T-helper 2 cell treated with Interferon-gamma antibody and Interleukin-4, amounts not matched to agents 5 μg/mL and 100 μg/mL, for 36 hours (primary cell): Measurements from ENCODE around the gene KDM2A.
"Not testable (repeated sequence)": the region's sequence is repeated elsewhere in the genome, so short reads cannot be mapped to it uniquely, and the experiment has no call there.

ENCODE experiments used
- DNase-seq: peaks from one replicate; pipeline ENCODE4 v3.0.0; 2021; ENCODE audit warnings: low spot score
- H3K27ac Mint-ChIP-seq: one replicate; pipeline ENCODE4 v1.8.0; 2021; ENCODE audit warnings: mild to moderate bottlenecking, mixed read lengths
- H3K27me3 Mint-ChIP-seq: one replicate; pipeline ENCODE4 v1.8.0; 2021; ENCODE audit warnings: low read depth, mixed read lengths
- H3K36me3 Mint-ChIP-seq: one replicate; pipeline ENCODE4 v1.8.0; 2021; ENCODE audit warnings: low read depth, mixed read lengths
- H3K4me1 Mint-ChIP-seq: one replicate; pipeline ENCODE4 v1.8.0; 2021; ENCODE audit warnings: low read depth, mixed read lengths
- H3K4me3 Mint-ChIP-seq: one replicate; pipeline ENCODE4 v1.8.0; 2022; ENCODE audit warnings: mild to moderate bottlenecking, moderate library complexity, mixed read lengths
- H3K9me3 Mint-ChIP-seq: one replicate; pipeline ENCODE4 v1.8.0; 2021; ENCODE audit warnings: mixed read lengths

The KDM2A gene

GRCh38 chr11:67204822-67205221 is 85.8 kb downstream of the KDM2A start:
- H3K36me3 Mint-ChIP-seq = peaks cover 22% of the 10 kb centered on the region

GRCh38 chr11:67209222-67209621 is 90.2 kb downstream of the KDM2A start:
- not testable (repeated sequence) for H3K27ac Mint-ChIP-seq

More at GRCh38 chr11:67204822-67205221, 85.8 kb downstream of the KDM2A start:
- no peak overlapping the region for H3K4me3 Mint-ChIP-seq
- DNase-seq = no peak
- H3K27ac Mint-ChIP-seq = no peak overlapping the region
- H3K27me3 Mint-ChIP-seq = no peaks in the 10 kb centered on the region
- no peaks in the 10 kb centered on the region for H3K9me3 Mint-ChIP-seq
- no peaks in the 10 kb centered on the region for H3K4me1 Mint-ChIP-seq

DNA sequence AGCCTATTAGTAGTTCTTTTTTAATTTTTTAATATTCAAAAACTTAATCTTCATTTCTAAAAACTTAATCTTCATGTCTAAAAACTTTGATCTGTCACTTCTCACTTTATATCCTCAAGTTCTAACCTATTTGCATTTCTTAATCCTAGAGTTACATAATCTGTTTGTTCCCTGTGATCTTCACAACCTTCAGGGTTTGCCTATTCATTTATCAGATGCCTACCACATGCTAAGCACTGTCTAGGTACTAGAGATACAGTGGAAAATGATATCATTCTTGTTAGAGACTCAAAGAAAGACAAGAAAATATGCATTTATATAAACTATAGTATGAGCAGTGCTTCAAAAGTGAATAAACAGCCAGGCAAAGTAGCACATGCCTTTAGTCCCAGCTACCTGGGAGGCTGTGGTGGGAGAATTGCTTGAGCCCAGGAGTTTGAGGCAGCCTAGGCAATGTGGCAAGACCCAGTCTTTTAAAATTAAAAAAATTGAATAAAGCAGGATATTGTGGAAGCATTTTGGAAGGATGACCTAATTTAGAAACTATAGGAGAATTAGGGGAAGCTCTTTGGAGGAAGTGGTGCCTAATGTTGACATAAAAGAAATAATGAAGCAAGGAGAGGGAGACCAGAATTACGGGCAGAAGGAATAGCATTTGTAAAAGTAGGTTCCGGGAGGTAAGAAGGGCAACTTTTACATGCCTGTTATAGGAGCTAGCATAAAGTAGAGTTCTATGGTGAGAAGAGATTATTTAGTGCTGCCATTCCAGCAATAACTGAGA is 92.8 kb downstream of the KDM2A start:
- Mint-ChIP-seq H3K36me3 (peaks cover 44% of the 10 kb centered on the region), H3K27ac (no peak overlapping the region)

More at GRCh38 chr11:67209222-67209621, 90.2 kb downstream of the KDM2A start:
- not testable (repeated sequence) for H3K4me3 Mint-ChIP-seq, H3K4me1 Mint-ChIP-seq, DNase-seq, H3K27me3 Mint-ChIP-seq, H3K9me3 Mint-ChIP-seq
- peaks cover 36% of the 10 kb centered on the region for H3K36me3 Mint-ChIP-seq

DNA sequence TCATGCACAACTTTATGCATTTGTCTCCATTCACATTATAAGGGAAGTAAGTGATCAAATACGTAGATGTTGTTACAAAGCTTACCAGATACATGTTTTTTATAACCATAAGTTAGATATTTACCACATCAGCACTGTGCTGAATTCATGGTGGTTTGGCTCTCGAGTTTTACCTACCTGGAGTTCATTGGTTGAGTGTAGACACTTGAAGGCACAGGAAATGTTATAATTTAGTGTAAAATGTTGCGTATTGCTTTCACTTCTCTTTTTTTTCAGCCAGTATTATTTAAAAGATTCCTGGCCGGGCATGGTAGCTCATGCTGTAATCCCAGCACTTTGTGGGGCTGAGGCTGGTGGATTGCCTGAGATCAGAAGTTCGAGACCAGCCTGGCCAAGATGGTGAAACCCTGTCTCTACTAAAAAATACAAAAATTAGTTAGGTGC is 94.1 kb downstream of the KDM2A start:
- peaks cover 44% of the 10 kb centered on the region for H3K36me3 Mint-ChIP-seq
- peaks cover 4% of the 10 kb centered on the region for H3K4me1 Mint-ChIP-seq
- H3K27ac Mint-ChIP-seq = peak overlapping the region; percentile 39
- no peaks in the 10 kb centered on the region for H3K9me3 Mint-ChIP-seq
- DNase-seq = no peak
- H3K27me3 Mint-ChIP-seq = no peaks in the 10 kb centered on the region
- H3K4me3 Mint-ChIP-seq = no peak overlapping the region

More for the DNA sequence above, 92.8 kb downstream of the KDM2A start:
- Mint-ChIP-seq H3K27me3 (no peaks in the 10 kb centered on the region), H3K9me3 (no peaks in the 10 kb centered on the region), H3K4me1 (peaks cover 4% of the 10 kb centered on the region), H3K4me3 (no peak overlapping the region)
- no peak for DNase-seq

GRCh38 chr11:67227726-67228125 is 108.7 kb downstream of the KDM2A start:
- no peaks in the 10 kb centered on the region for H3K9me3 Mint-ChIP-seq
- H3K27ac Mint-ChIP-seq = no peak overlapping the region
- peaks cover 51% of the 10 kb centered on the region for H3K36me3 Mint-ChIP-seq

GRCh38 chr11:67230406-67230805 is 111.3 kb downstream of the KDM2A start:
- Mint-ChIP-seq H3K36me3 (peaks cover 44% of the 10 kb centered on the region), H3K27me3 (no peaks in the 10 kb centered on the region), H3K9me3 (no peaks in the 10 kb centered on the region), H3K4me3 (no peak overlapping the region), H3K4me1 (peaks cover 15% of the 10 kb centered on the region), H3K27ac (no peak overlapping the region)
- DNase-seq = no peak

More at GRCh38 chr11:67227726-67228125, 108.7 kb downstream of the KDM2A start:
- Mint-ChIP-seq H3K4me1 (peaks cover 8% of the 10 kb centered on the region), H3K27me3 (no peaks in the 10 kb centered on the region), H3K4me3 (no peak overlapping the region)
- no peak for DNase-seq

GRCh38 chr11:67230886-67231285 is 111.8 kb downstream of the KDM2A start:
- Mint-ChIP-seq H3K27me3 (no peaks in the 10 kb centered on the region), H3K9me3 (no peaks in the 10 kb centered on the region), H3K27ac (no peak overlapping the region), H3K4me1 (peaks cover 15% of the 10 kb centered on the region), H3K36me3 (peaks cover 44% of the 10 kb centered on the region), H3K4me3 (no peak overlapping the region)
- DNase-seq = no peak

GRCh38 chr11:67233584-67234190 is 114.6 kb downstream of the KDM2A start:
- Mint-ChIP-seq H3K9me3 (no peaks in the 10 kb centered on the region), H3K4me1 (peaks cover 20% of the 10 kb centered on the region), H3K4me3 (no peak overlapping the region), H3K36me3 (peaks cover 29% of the 10 kb centered on the region), H3K27ac (peak overlapping the region; percentile 22), H3K27me3 (no peaks in the 10 kb centered on the region)
- no peak for DNase-seq

DNA sequence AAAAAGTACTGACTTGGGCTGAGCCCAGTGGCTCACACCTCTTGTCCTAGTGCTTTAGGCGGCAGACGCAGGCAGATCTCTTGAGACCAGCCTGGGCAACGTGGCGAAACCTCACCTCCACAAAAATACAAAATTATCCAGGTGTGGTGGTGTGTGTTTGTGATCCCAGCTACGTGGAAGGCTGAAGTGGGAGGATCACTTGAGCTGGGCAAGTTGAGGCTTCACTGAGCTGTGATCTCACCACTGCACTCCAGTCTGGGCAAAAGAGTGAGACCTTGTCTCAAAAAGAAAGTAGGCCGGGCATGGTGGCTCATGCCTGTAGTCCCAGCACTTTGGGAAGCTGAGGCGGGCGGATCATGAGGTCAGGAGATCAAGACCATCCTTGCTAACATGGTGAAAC is 115.5 kb downstream of the KDM2A start:
- Mint-ChIP-seq H3K36me3 (peaks cover 22% of the 10 kb centered on the region), H3K4me1 (peaks cover 26% of the 10 kb centered on the region), H3K27ac (peak overlapping the region; percentile 1)
- H3K27me3 Mint-ChIP-seq, H3K4me3 Mint-ChIP-seq, DNase-seq, H3K9me3 Mint-ChIP-seq: not testable (repeated sequence)

DNA sequence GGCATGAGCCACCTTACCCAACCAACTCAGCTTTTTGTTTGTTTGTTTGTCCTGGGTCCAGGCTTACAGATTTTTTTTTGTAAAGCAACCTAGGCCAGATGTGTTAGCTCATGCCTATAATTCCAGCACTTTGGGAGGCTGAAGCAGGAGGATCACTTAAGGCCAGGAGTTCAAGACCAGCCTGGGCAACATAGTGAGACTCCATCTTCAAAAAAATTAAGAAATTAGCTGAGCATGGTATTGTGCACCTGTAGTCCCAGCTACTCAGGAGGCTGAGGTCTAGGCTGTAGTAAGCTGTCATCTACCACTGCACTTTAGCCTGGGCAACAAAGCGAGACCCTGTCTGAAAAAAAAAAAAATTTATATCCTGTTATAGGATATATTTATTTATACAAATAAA is 118.5 kb downstream of the KDM2A start:
- Mint-ChIP-seq H3K27me3 (no peaks in the 10 kb centered on the region), H3K9me3 (no peaks in the 10 kb centered on the region), H3K27ac (no peak overlapping the region), H3K4me1 (peaks cover 32% of the 10 kb centered on the region), H3K36me3 (peaks cover 26% of the 10 kb centered on the region), H3K4me3 (no peak overlapping the region)
- DNase-seq = no peak

DNA sequence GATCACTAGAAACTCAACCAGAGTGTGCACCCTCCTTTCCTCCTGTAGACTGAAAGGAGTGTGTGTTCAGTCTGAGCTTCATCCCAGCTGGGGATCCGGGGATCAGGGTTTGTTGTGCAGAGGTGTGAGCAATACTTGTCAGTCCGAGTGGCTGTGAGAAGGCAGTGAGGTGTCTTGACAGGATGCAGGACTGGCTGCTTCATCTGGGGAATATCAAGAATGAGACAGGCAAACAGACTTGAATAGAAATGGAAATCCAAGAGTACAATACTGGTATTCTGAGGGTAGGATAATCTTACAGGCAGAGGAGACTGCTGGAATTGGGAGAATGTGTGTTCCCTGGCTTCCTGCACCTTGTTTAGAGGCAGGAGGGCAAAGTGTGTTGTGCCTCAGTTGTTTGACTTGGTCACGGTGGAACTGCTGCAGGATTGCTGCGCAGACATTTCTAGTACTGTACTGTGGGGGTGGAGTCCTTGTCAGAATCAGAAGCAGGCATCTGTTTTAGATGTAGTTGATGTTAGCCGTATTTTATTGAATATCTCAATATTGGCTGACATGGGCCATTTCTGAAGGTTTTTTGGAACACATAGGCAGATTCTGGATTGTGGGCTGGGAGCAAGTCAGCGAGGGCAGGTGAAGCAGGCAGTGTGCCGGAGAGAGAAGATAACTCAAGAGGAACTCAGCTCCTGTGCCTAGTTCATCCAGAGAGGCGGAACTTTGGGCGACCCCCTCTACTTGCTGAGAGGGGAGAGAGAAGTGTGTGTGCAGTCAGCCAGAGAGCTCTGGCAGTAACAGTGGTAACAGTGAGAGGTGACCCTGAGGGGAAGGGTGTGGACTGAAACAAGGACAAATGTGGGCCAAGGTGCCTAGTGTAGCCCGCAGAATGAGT is 120.1 kb downstream of the KDM2A start:
- H3K9me3 Mint-ChIP-seq = no peaks in the 10 kb centered on the region
- H3K27me3 Mint-ChIP-seq = no peaks in the 10 kb centered on the region
- peak overlapping the region; percentile 98 for H3K4me3 Mint-ChIP-seq
- peaks cover 35% of the 10 kb centered on the region for H3K4me1 Mint-ChIP-seq
- no peak for DNase-seq
- peaks cover 40% of the 10 kb centered on the region for H3K36me3 Mint-ChIP-seq
- peak overlapping the region; percentile 98 for H3K27ac Mint-ChIP-seq

GRCh38 chr11:67239783-67240575 is 120.9 kb downstream of the KDM2A start:
- Mint-ChIP-seq H3K4me1 (peaks cover 36% of the 10 kb centered on the region), H3K4me3 (peak overlapping the region; percentile 98), H3K9me3 (no peaks in the 10 kb centered on the region), H3K27me3 (no peaks in the 10 kb centered on the region), H3K27ac (peak overlapping the region; percentile 98), H3K36me3 (peaks cover 44% of the 10 kb centered on the region)
- peak; percentile 97 for DNase-seq
